ENCODE results near the gene TENM4. TPM values are rescaled to one million over a fixed set of nuclear protein-coding genes. Genes with fewer than 3 reads are reported as not detected.

Gene TENM4
- total RNA-seq, 1 experiment from 2014 or later = 25.0 TPM

- H3K9me3 Mint-ChIP-seq = no peaks in the 10 kb centered on the region
- no peak overlapping the region for H3K27ac Mint-ChIP-seq
- DNase-seq (ENCODE audit: low spot score) = no peak
- peaks cover 6% of the 10 kb centered on the region for H3K4me1 Mint-ChIP-seq
- ChIA-PET CTCF (interaction anchor here (2.2 kb wide), 1 partner anchor 51 kb away, joined by 7 read pairs; no protein-coding TSS in a partner anchor), POLR2A (no interaction called here)
- ATAC-seq = no peak
- TF ChIP-seq IRF2 (CRISPR knock-in tag; IDR thresholded peaks at IDR 0.05; ENCODE audit: borderline replicate concordance, low read depth) (no peak), CREM (CRISPR knock-in tag; IDR thresholded peaks at IDR 0.05) (no peak), AR (CRISPR knock-in tag; IDR thresholded peaks at IDR 0.05) (no peak), FOXP4 (CRISPR knock-in tag; IDR thresholded peaks at IDR 0.05) (no peak), ZNF281 (CRISPR knock-in tag; IDR thresholded peaks at IDR 0.05) (no peak), ZNF423 (CRISPR knock-in tag; IDR thresholded peaks at IDR 0.05) (no peak), GTF2I (CRISPR knock-in tag; conservative IDR thresholded peaks at IDR 0.05) (no peak), KAT7 (CRISPR knock-in tag; IDR thresholded peaks at IDR 0.05; ENCODE audit: borderline replicate concordance) (no peak), NR3C1 (CRISPR knock-in tag; conservative IDR thresholded peaks at IDR 0.05; ENCODE audit: low read depth) (no peak), NR1H2 (CRISPR knock-in tag; IDR thresholded peaks at IDR 0.05) (no peak), IRF1 (CRISPR knock-in tag; IDR thresholded peaks at IDR 0.05) (no peak), ETV6 (CRISPR knock-in tag; IDR thresholded peaks at IDR 0.05) (no peak), ATF6 (CRISPR knock-in tag; IDR thresholded peaks at IDR 0.05) (no peak), E2F5 (CRISPR knock-in tag; IDR thresholded peaks at IDR 0.05) (no peak), SP1 (CRISPR knock-in tag; conservative IDR thresholded peaks at IDR 0.05) (no peak), MAX (CRISPR knock-in tag; IDR thresholded peaks at IDR 0.05) (no peak), SMAD3 (CRISPR knock-in tag; IDR thresholded peaks at IDR 0.05; ENCODE audit: borderline replicate concordance) (no peak), OVOL2 (CRISPR knock-in tag; IDR thresholded peaks at IDR 0.05; ENCODE audit: borderline replicate concordance) (no peak), ZNF396 (CRISPR knock-in tag; IDR thresholded peaks at IDR 0.05; ENCODE audit: borderline replicate concordance) (no peak)
- no peak overlapping the region for H3K4me3 Mint-ChIP-seq
- peaks cover 3% of the 10 kb centered on the region; the same call in 1 of the 2 replicates for H3K36me3 Mint-ChIP-seq
- H3K27me3 Mint-ChIP-seq (ENCODE audit: low read depth) = no peaks in the 10 kb centered on the region
Measured at GRCh38 chr11:78664636-78665035, 776.2 kb downstream of the TENM4 start.

Data from WTC11 (cell line).